CD4-positive, alpha-beta memory T cell (primary cell): ENCODE measurements around the gene MICAL3. TPM values are rescaled to one million over a fixed set of nuclear protein-coding genes. Genes with fewer than 3 reads are reported as not detected.
A peak's percentile ranks its signal among the peaks of the same experiment; 100 is the strongest.
"Not testable (repeated sequence)": the region's sequence is repeated elsewhere in the genome, so short reads cannot be mapped to it uniquely, and the experiment has no call there.

Experiments
- CTCF ChIA-PET: fragments of 350-600 bp; sonication (Branson Sonifier 250); formaldehyde crosslinking; loops from one replicate; lab custom pipeline; 2021; ENCODE audit warnings: inconsistent platforms; ENCODE audit not compliant: partially characterized antibody; lab: Charles Lee
- POLR2A ChIA-PET: fragments of 350-600 bp; sonication (Branson Sonifier 250); formaldehyde crosslinking; loops from one replicate; lab custom pipeline; 2021; ENCODE audit not compliant: partially characterized antibody; lab: Charles Lee
- DNase-seq, 5 donors: peaks; one replicate each; pipeline versions ENCODE4 v3.0.0 to v3.0.0-alpha.2; 2020 to 2022; ENCODE audit warnings: mixed read lengths in 1 of 5
- H3K27ac ChIP-seq: one replicate; pipeline ENCODE4 v1.7.0; 2013; ENCODE audit warnings: low read depth, low read length
- H3K27me3 ChIP-seq: 2 replicates; pipeline ENCODE4 v1.7.0; 2013; ENCODE audit warnings: mild to moderate bottlenecking, low read length, moderate library complexity; ENCODE audit not compliant: insufficient read depth
- H3K36me3 ChIP-seq: 2 replicates; pipeline ENCODE4 v1.7.0; 2013; ENCODE audit warnings: mild to moderate bottlenecking, low read length, moderate library complexity; ENCODE audit not compliant: insufficient read depth
- H3K4me1 ChIP-seq: 2 replicates; pipeline ENCODE4 v1.7.0; 2013; ENCODE audit warnings: mild to moderate bottlenecking, low read length, moderate library complexity; ENCODE audit not compliant: insufficient read depth
- H3K4me3 ChIP-seq, 2 donors: one replicate each; pipeline ENCODE4 v1.7.0; 2013; ENCODE audit warnings: low read length in 2 of 2, mild to moderate bottlenecking in 1 of 2
- H3K9me3 ChIP-seq, 2 donors: one replicate each; pipeline ENCODE4 v1.7.0; 2013; ENCODE audit warnings: low read length in 2 of 2, control low read depth in 1 of 2; ENCODE audit not compliant: control insufficient read depth in 1 of 2
- H3K27ac Mint-ChIP-seq, 7 donors: one replicate each; pipeline ENCODE4 v1.8.0; 2020 to 2021; ENCODE audit warnings: mixed read lengths in 7 of 7, mild to moderate bottlenecking in 6 of 7, inconsistent platforms in 3 of 7, moderate library complexity in 3 of 7
- H3K27me3 Mint-ChIP-seq, 2 donors: one replicate each; pipeline ENCODE4 v1.8.0; 2020 to 2021; ENCODE audit warnings: mixed read lengths in 2 of 2
- H3K36me3 Mint-ChIP-seq, 2 donors: one replicate each; pipeline ENCODE4 v1.8.0; 2020 to 2021; ENCODE audit warnings: mixed read lengths in 2 of 2, inconsistent platforms in 1 of 2, mild to moderate bottlenecking in 1 of 2
- H3K4me1 Mint-ChIP-seq, 4 donors: one replicate each; pipeline ENCODE4 v1.8.0; 2020 to 2021; ENCODE audit warnings: mixed read lengths in 4 of 4, mild to moderate bottlenecking in 1 of 4
- H3K4me3 Mint-ChIP-seq, 8 donors: one replicate each; pipeline ENCODE4 v1.8.0; 2020 to 2021; ENCODE audit warnings: mixed read lengths in 8 of 8, mild to moderate bottlenecking in 7 of 8, moderate library complexity in 6 of 8, inconsistent platforms in 3 of 8
- H3K9me3 Mint-ChIP-seq, 8 donors: one replicate each; pipeline ENCODE4 v1.8.0; 2020 to 2021; ENCODE audit warnings: mixed read lengths in 8 of 8, mild to moderate bottlenecking in 5 of 8, inconsistent platforms in 3 of 8, moderate library complexity in 1 of 8
- intact Hi-C: fragments of 100-400 bp; cut with micrococcal nuclease; formaldehyde crosslinking; loops from one replicate; pipeline ENCODE4 v1.15.1; 2023
- polyA plus RNA-seq, 2 donors: library from polyadenylated mRNA; unstranded; fragments of 300-500 nt; fragmentation: Illumina TruSeq; gene quantifications; one replicate each; pipeline ENCODE4 v1.2.3, GENCODE V29; 2021
- total RNA-seq, 2 experiments: library from RNA; stranded (reverse); gene quantifications; one replicate each; pipeline ENCODE4 v1.2.3, GENCODE V29; 2021

MICAL3 gene
- total and polyA plus RNA-seq, 4 experiments from 2014 or later: 0.97 to 28.9 (median 14.4) TPM

DNA sequence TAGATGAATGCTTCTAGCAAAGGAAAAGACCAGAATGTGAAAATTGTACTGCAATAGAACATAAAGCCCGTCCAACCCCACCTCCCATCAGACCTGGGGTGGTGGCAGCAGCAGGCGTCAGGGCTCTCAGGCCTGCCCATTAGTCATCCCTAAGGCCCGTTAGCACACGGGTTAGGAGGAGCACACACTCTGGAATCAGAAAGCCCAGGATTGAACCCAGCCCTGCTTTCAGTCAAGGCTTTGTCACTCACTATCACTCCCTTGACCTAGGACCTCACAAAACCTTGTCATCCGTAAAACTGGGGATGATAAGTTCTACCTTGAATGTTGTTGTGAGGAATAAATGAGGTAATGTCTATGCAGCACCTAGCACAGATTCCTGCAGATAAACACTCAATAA, 26.9 kb downstream of the MICAL3 start:
- Histone ChIP-seq H3K36me3 (no peaks in the 10 kb centered on the region), H3K27me3 (no peaks in the 10 kb centered on the region), H3K4me1 (peaks cover 47% of the 10 kb centered on the region), H3K9me3 (no peaks in the 10 kb centered on the region), H3K27ac (peak overlapping the region; percentile 49), H3K4me3 (no peak overlapping the region)
- intact Hi-C loops: no loop called here
- Mint-ChIP-seq H3K27ac (peak overlapping the region; percentile 86 to 97 (median 93)), H3K4me3 (peak overlapping the region in 7 of 8 donors; percentile 26 to 85 (median 72)), H3K9me3 (no peaks in the 10 kb centered on the region), H3K4me1 (peaks cover 31 to 70% (median 45%) of the 10 kb centered on the region in 4 donors), H3K36me3 (peaks cover 0 to 2% of the 10 kb centered on the region in 2 donors), H3K27me3 (no peaks in the 10 kb centered on the region)
- ChIA-PET POLR2A (no interaction called here), CTCF (interaction anchor here (1.0 kb wide), 1 partner anchor 80 kb away, joined by 3 read pairs; the partner anchor contains the start of gene PEX26)
- DNase-seq: no peak

DNA sequence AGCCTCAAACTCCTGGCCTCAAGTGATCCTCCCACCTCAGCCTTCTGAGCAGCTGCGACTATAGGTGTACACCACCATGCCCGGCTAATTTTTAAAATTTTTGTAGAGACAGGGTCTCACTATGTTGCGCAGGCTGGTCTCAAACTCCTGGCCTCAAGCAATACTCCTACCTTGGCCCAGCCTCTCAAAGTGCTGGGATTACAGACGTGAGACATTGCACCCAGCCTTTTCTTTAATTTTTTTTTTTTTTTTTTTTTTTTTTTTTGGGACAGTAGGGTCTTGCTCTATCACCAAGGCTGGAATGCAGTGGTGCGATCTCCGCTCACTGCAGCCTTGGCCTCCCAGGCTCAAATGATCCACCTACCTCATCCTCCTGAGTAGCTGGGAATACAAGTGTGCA, 29.1 kb downstream of the MICAL3 start:
- H3K9me3 Mint-ChIP-seq, CTCF ChIA-PET, H3K27me3 ChIP-seq, H3K27me3 Mint-ChIP-seq, DNase-seq, POLR2A ChIA-PET, intact Hi-C loops, H3K36me3 Mint-ChIP-seq, H3K36me3 ChIP-seq, H3K4me3 ChIP-seq, H3K9me3 ChIP-seq: not testable (repeated sequence)
- Histone ChIP-seq H3K27ac (peak overlapping the region; percentile 49), H3K4me1 (peaks cover 37% of the 10 kb centered on the region)
- Mint-ChIP-seq H3K4me3 (peak overlapping the region in 1 of 8 donors; percentile 9), H3K4me1 (peaks cover 28 to 71% (median 39%) of the 10 kb centered on the region in 4 donors), H3K27ac (peak overlapping the region; percentile 77 to 97 (median 84))

DNA sequence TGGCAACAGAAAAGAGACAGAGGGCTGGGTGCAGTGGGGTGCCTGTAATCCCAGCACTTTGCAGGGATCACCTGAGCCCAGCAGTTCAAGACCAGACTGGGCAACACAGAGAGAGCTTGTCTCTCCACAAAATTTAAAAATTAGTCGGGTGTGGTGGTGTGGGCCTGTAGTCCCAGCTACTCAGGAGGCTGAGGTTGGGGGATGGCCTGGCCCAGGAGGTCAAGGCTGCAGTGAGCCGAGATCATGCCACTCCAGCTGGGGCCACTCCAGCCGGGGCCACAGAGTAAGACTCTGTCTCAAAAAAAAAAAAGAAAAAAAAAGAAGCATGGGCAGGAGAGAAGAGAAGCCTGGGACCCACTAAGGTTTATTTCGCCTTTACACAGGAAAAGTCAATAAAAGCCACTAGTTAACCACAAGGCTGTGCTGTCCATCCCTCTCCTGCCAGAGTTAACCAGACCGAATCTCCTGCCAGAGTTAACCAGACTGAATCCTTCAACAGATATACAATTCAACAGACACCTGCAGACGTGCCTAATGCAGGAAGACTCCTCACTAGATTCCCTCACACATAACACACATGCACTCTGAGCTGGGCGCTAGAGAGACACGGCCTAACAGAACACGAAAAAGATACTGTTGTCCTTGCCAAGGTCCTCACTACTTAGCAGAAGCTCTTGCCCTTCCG, 29.8 kb downstream of the MICAL3 start:
- POLR2A ChIA-PET: no interaction called here
- Mint-ChIP-seq H3K27me3 (no peaks in the 10 kb centered on the region), H3K27ac (peak overlapping the region; percentile 69 to 90 (median 84)), H3K4me3 (no peak overlapping the region), H3K36me3 (no peaks in the 10 kb centered on the region), H3K9me3 (no peaks in the 10 kb centered on the region), H3K4me1 (peaks cover 22 to 68% (median 35%) of the 10 kb centered on the region in 4 donors)
- Histone ChIP-seq H3K27ac (no peak overlapping the region), H3K36me3 (no peaks in the 10 kb centered on the region), H3K27me3 (no peaks in the 10 kb centered on the region), H3K4me1 (peaks cover 30% of the 10 kb centered on the region), H3K9me3 (no peaks in the 10 kb centered on the region), H3K4me3 (no peak overlapping the region)
- no peak for DNase-seq
- CTCF ChIA-PET: no interaction called here
- intact Hi-C loops: no loop called here

DNA sequence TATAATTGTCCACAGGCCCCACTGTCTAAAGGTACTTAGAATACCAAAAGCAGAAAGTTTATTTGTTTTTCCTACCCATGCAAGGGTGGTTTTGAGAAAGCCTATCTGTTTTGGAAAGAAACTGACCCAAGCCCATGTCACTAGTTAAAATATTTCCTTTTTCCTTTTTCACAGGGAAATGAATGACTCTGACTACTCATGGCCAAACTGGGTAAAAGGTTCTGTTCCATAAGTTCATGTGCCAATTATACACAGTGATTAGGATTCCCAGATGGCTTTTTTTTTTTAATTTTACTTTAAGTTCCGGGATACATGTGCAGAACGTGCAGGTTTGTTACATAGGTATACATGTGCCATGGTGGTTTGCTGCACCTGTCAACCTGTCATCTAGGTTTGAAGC, 31.4 kb downstream of the MICAL3 start:
- Mint-ChIP-seq H3K4me1 (peaks cover 28 to 65% (median 34%) of the 10 kb centered on the region in 4 donors), H3K27ac (peak overlapping the region in 1 of 7 donors; percentile 89)
- H3K36me3 Mint-ChIP-seq, POLR2A ChIA-PET, H3K27me3 Mint-ChIP-seq, intact Hi-C loops, H3K36me3 ChIP-seq, H3K27me3 ChIP-seq, H3K27ac ChIP-seq, H3K9me3 Mint-ChIP-seq, H3K4me3 Mint-ChIP-seq, H3K4me3 ChIP-seq, DNase-seq, H3K9me3 ChIP-seq, CTCF ChIA-PET: not testable (repeated sequence)
- H3K4me1 ChIP-seq: peaks cover 18% of the 10 kb centered on the region

DNA sequence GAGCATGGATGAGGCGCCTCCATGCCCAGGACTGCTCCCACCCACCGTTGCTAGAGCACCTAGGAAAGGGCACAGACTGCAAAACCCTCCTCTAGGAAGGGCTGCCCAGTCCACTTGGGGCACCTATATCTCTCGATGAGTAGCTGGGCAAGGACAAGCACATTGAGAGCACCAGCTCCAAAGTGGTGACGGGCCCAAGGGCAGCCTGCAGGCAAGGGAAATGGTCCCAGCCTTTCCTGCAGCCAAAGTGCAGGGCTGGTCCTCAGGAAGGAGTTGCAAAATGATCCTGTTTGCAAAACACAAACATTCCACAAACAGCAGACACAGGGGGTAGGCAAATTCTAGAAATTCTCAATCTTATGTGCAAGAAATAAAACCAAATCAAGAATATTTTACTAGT, 32.4 kb downstream of the MICAL3 start:
- CTCF ChIA-PET, H3K27me3 Mint-ChIP-seq, DNase-seq, H3K9me3 Mint-ChIP-seq, intact Hi-C loops, H3K36me3 ChIP-seq, H3K4me3 ChIP-seq, POLR2A ChIA-PET, H3K27ac ChIP-seq, H3K4me3 Mint-ChIP-seq, H3K27me3 ChIP-seq, H3K9me3 ChIP-seq, H3K36me3 Mint-ChIP-seq: not testable (repeated sequence)
- peaks cover 12% of the 10 kb centered on the region for H3K4me1 ChIP-seq
- peak overlapping the region in 3 of 7 donors; percentile 18 to 87 (median 52) for H3K27ac Mint-ChIP-seq
- peaks cover 22 to 64% (median 28%) of the 10 kb centered on the region in 4 donors for H3K4me1 Mint-ChIP-seq

DNA sequence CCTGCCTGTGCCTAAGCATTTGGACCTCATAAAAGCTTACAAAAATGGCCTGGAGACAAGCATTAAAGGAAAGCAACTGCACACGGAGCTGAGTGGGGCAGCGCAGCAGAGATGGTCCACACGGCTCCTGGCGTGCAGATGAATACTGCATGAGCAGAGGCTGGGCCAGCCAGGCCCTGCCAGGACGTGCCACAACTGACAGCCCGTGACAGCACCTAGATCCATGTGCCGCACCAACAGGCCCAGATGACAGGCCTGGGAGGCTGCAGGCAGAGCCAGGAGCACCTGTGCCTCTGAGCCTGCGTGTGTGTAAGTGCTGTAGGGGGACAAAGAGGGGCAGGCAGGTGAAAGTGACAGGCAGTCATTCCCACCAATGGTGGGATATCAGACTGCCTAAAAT, 33.4 kb downstream of the MICAL3 start:
- Histone ChIP-seq H3K4me3 (no peak overlapping the region), H3K4me1 (peaks cover 4% of the 10 kb centered on the region), H3K36me3 (no peaks in the 10 kb centered on the region), H3K9me3 (no peaks in the 10 kb centered on the region), H3K27ac (no peak overlapping the region), H3K27me3 (no peaks in the 10 kb centered on the region)
- peak overlapping the region in 3 of 7 donors; percentile 3 to 87 (median 70) for H3K27ac Mint-ChIP-seq
- no peak for DNase-seq
- CTCF ChIA-PET: no interaction called here
- no peak overlapping the region for H3K4me3 Mint-ChIP-seq
- H3K9me3 Mint-ChIP-seq: no peaks in the 10 kb centered on the region
- intact Hi-C loops: no loop called here
- no peaks in the 10 kb centered on the region for H3K36me3 Mint-ChIP-seq
- no peaks in the 10 kb centered on the region for H3K27me3 Mint-ChIP-seq
- POLR2A ChIA-PET: no interaction called here
- H3K4me1 Mint-ChIP-seq: peaks cover 17 to 56% (median 21%) of the 10 kb centered on the region in 4 donors

GRCh38 chr22:17990147-17990546, 34.2 kb downstream of the MICAL3 start:
- H3K27me3 Mint-ChIP-seq: no peaks in the 10 kb centered on the region
- H3K4me1 Mint-ChIP-seq: peaks cover 19 to 60% (median 25%) of the 10 kb centered on the region in 4 donors
- Histone ChIP-seq H3K27ac (no peak overlapping the region), H3K9me3 (no peaks in the 10 kb centered on the region), H3K4me3 (no peak overlapping the region), H3K36me3 (no peaks in the 10 kb centered on the region), H3K4me1 (peaks cover 4% of the 10 kb centered on the region), H3K27me3 (no peaks in the 10 kb centered on the region)
- CTCF ChIA-PET: no interaction called here
- H3K27ac Mint-ChIP-seq: no peak overlapping the region
- POLR2A ChIA-PET: no interaction called here
- DNase-seq: no peak
- intact Hi-C loops: no loop called here
- no peak overlapping the region for H3K4me3 Mint-ChIP-seq
- H3K9me3 Mint-ChIP-seq: no peaks in the 10 kb centered on the region
- no peaks in the 10 kb centered on the region for H3K36me3 Mint-ChIP-seq
